CD4-positive, alpha-beta T cell treated with Interleukin-15 for 1 hour (primary cell): Measurements from ENCODE around the gene CNIH3.

Source experiments
- DNase-seq: peaks from one replicate; pipeline ENCODE4 v3.0.0-alpha.2; 2020

Gene CNIH3

DNA sequence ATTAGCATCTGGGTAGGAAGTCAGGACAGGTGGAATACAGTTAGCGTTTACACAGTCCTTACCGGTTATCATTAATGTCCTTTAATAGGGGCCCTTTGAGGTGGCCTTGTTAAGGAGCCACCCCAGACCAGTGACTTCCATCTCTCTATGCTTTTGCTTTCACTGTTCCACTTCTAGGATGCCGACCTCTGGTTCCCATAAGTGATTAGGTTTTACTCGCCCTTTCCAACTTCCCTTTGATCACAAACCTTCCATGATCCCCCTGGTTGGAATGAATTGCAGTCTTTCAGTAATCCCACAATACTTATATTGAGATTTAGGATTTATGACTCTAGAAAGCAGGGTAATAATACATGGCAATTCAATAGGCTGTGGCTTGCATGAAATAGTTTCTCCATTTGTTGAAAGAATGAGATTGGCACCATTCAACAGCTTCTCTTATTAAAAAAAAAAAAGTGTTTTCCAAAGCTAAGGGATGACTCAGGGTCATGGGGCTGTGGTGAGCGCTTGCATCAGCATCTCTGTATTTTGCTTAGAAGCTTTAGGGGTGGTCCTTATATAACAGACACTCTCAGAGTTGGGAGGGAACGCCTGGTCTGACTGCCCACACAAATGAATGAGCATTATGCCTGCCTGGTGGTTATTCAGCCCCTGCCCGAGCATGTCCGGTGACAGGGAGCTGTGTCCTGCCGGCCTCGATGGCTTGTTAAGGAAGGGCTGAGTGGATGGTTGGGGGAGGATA, 110.5 kb downstream of the CNIH3 start:
- no peak for DNase-seq

DNA sequence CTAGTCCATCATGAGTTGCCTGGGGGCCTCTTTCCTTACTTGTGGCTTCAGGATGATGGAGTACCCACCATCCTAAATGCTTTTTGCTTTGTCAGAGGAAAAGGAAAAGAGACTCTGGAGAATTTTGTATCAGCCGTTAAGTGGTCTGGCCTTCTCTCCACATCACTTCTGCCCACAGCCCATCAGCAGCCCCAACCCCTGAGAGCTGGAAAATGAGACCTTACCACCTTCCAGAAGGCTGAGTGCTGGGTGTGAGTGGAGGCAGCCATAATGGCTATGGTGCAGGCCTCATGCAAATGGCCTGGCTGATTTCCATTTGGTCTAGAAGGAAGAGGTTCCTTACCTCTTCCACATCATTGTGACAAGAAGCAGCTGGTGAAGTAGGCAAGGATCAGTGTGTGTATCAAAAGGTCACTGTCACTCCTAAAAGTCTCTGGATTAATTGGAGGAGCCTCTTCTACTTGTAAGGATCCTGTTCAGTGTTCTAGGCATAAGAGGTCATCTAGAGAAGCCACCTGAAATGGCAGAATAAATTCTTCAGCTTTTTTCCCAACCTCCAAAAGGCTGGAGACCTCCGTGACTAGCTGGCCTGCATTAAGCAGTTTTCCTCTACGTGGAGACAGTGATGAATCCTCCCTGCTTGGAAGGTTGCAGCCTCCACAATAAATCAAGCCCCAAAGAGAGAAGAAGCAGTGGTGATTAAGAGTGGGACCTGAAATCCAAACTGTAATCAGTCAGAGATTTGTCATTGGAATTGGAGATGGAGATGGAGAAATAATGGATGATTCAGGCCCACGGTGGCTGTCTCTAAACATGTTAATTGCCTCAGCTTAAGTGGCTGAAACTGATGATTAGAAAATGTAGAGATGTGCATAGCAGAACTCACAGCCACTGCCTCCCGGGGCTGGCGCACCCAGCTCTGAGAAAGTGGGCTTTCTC, 111.5 kb downstream of the CNIH3 start:
- no peak for DNase-seq

DNA sequence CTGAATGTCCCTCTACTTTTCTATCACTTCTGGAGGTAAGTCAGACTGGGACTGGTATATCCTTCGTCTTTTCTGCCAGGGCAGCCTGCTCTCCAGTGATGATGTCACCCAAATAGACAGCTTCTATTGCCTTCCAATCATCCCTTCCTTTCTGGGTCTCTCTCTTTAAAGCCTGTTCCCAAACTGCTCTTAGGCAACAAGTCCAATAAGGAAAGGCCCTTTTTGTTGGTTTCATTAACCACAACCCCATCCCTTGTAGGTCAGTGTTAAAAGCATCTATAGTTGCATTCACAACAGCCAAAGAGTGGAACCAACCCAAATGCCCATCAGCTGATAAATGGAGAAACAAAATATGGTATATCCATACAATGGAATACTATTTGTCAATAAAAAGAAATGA, 114.4 kb downstream of the CNIH3 start:
- no peak for DNase-seq

DNA sequence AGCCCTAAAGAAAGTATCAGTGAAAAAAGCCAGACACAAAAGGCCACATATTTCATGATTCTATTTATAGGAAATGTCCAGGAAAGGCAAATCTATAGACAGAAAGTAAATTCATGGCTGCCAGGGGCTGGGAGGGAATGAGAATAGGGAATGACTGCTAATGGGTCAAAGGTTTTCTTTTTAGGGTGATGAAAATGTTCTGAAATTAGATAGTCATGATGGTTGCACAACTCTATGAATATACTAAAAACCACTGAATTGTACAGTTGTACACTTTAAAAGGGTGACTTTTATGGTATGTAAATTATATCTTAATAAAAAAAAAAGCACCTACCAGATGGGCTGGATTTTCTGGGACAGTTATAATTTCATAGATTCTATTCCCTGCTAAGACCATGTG, 114.8 kb downstream of the CNIH3 start:
- DNase-seq = no peak

DNA sequence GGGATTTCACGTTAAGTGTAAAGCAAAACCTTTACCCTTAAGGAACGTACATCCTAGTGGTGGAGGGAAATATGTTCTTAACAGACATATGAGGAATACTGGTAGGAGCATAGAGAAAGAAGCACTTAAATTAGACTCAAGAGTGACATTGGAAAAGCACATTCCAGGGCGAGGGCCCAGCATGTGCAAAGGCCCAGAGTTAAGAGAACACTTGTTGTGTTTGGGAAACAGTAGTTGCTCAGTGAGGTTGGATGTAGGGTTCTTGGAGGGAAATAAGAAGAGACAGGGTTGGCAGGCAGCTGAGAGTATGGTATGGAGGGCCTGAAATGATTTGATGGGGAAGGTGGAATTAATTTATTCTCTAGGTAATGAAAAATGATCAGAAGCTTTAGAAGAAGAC, 115.5 kb downstream of the CNIH3 start:
- no peak for DNase-seq

DNA sequence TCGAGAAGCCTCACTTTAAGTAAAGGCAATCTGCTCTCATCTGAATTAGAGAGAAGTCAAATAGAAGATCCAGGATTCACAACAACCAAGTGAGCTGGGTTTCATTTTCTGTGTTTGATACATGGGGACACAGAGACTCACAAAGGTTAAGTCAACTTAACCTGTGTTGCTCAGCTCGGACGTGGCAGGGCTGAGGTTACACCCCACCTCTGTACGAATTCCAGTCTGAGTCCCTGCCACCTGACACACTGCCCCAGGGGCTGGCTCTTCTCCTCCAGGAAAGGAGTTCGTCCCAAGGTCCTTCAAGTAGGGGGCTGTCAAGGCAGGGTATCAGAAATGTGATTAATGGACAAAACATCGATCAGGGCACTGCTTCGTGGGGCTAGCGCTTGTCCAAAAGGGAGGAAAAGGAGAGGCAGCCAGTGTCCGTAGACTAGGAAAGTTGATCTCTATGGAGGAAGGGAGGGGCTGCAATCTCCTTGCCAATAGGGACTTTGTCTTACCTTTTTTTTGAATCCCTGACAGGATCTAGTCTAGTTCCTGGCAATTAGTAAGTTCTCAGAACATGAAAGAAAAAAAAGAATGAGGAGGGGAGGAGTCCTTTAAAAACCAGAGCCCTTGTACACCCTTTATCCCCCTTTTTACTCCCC, 116.4 kb downstream of the CNIH3 start:
- no peak for DNase-seq

DNA sequence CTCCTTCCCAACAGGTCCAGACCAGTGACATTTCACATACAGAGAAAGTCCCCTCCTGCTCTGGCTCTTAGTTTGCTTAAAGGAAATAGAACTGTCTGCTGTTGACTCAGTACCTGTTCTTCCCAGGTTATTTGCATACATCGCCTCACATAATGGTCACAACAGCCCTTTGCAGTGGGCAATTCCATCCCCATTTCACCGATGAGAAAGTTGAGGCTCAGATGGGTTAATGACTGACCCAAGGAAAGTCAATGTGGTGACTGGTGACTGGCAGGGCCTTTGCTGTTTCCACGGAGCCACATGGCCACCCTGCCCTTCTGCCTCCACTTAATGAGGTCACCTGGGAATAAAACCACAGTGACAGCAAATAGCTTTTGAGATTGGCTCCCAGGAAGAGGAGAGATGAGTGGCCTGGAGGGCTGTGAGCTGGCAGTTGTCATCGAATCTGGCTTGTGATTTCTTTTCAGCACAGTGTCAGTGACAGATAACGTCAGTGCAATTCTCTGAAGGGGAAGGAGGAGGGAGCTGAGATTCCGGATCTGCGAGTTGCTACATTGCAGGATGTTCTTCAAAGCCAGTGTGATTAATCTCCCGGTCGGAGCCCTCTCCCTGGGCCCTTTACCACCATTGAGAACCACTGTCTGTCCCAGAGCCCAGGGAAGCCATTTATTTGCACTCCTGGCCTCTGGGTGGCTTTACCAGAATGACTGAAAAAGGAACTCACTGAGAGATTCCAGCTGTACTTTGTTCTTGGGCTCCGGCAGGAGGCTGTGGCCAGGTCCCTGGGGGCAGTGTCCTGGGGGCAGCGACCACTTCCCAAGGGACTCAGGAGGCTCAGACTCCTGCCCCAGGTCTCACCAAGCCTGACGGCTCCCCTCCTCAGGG, 117.2 kb downstream of the CNIH3 start:
- DNase-seq = no peak

DNA sequence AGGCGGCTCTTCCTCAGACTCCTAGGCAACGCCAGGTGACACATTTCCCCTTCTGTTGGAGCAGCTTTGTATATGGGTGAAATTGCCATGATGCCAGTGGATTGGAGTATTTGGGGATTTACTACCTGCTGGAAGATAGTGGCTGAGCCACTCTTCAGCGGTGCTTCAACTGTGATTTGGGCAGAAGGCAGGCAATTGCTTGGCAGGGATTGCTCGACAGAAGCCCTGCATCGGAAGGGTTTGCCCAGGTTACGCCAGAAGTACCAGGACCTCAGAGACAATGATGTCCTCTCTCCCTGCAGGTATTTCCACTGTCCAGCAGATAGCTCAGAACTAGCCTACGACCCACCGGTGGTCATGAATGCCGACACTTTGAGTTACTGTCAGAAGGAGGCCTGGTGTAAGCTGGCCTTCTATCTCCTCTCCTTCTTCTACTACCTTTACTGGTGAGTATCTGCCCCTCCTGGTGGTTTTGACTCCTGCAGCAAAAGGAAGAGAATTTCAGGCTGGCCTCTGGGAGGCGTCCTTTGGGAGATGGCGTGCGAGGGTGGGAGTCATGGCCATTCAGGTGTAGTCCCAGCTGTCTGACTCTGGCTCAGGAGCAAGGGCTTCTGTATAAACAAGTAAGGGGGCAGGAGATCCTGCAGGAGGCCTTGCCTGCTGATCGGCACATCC, 118.3 kb downstream of the CNIH3 start:
- no peak for DNase-seq

DNA sequence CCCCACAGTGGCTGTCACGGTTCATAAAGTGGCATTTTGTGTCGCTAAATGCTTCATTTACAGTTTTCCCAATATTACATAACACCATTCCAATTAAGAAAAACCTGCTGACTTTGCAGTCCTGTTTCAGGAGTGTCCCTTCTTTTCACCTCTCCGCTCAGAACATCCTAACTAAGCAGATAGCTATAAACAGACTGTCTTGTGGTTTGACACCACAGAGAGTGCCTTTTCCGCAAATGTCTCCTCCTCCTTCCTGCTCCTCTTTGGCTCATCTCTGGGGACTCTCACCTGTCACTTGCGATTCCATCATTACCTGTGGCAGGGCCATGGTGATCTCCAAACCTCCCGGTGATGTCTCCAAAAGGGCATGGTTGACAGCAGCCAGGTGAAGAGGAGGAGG, 119.0 kb downstream of the CNIH3 start:
- no peak for DNase-seq

DNA sequence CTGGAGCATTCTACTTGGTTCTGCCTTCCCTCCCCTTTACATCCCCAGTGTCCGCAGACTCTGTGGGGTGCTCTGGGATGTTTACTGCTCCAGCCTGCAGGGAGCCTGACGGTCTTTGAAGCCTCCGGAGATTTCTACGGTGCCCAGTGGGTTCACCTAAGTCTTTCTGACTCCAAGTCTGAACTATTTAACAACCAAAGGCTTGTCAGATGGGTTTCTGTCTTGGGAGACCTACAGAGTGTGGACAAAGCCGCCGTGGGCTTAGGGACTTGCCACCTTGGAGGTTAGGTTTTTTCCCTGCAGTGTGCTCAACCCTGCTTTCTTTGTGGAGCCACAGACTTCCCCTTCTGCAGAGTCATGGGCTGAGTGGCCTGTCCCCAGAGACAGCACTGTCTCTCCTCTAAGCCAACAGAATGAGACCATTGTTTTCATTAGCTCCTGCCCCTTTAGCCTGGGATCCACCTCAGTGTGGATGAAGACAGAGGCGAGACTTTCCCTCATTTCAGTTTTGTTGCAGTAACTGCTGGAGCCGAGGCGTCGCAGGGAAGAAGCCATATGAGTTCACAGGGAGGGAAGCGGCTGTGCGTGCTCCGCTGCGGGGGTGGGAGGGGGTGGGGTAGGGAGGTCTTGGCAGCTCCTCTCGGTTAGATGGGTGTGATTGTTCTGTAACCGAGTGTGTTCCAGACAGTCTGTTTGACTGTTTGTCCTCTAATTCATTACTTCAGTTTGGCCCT, 120.7 kb downstream of the CNIH3 start:
- DNase-seq = no peak

DNA sequence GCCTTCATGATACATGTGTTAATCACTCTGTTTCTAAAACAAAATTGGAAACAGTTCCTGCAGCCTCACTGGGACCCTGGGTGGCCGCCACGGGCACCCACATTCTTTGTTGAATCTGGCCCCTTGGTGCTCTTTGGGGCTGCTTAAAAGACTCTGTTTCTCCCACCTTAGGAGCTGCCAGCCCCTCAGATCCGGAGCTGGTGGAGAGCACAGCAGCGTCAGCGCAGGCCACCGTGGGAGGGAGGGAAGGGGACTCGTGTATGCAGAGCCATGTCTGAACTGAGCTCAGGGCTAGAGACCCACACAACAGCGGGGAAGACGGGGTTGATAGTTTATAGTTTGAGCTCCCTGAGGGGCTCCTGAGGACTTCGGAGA, 121.2 kb downstream of the CNIH3 start:
- DNase-seq = no peak

DNA sequence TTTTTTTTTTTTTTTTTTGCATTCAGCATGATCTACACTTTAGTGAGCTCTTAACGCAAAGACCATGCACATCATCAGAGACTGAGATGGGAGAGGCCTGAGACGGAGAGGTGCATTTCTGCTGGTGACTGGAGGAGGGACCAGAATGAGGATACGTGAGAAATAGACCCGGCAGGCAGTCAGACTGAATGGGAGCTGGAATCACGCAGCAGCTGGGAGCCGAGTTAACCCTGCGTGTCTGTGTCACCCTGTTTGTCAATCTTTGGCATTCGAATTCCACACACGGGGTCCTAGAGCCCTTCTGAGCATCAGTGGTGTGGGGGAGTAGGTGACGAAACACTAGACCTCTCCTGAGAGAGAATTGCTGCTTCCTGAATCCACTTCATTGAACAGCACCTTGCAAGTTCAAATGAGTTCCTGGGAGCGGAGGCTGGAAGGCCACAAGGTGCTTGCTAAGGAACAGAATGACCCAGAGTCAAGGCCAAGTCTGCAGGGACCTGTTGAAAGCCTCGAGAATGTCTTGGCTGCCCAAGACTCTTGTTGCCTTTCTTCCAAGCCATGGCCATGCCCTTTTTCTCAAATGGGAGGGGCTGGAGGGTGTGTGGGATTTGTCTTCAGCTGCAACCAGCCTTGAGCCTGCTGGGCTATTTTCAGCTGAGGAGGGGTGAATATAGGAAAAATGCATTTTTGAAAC, 123.3 kb downstream of the CNIH3 start:
- DNase-seq = no peak

DNA sequence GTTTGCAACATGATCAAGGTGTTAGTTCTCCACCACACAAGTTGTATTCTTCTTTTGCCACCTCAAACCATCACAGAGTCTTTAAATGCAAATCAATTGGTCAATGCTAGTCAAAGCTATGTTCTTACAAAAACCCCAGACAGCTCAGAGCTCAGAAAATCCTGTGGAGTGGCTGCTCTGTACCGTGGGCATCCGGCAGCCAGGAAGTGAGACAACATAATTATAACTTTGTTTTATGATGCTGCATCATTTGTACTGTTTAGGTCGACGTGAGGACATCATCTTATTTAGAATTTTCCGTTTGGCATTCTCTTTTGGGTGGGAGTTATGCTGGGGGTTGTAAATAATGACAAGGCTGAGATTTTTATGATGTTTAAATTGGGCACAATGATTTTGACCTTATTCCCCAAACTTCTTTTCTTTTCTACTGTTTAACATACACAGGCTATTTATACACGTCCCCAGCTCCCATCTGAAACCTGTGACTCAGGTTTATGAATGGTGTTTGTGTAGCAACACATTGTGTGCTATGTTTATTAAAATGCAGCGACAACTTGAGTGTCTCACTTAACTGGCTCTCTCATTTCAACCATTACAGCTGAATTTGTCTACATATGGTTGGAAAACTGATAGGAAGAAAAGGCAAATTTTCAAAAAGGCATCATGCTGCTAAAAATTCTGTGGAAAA, 124.0 kb downstream of the CNIH3 start:
- DNase-seq = no peak

DNA sequence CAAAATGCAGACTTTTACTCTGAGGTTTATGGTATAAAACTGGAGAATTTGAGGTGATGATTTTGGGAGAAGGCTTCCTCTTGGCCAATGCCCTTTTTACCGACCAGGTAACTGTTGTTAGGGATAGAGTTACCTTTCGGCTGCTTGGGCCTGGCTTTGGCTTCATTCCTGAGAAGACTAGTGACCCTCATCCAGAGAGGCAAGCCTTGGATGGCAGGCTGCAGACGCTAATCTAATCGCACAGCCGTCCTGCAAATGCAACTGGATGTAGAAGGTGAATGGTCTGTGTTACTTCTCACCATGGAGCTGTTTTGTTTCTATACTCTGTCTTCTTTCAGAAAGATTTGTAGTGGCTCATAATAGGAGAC, 124.6 kb downstream of the CNIH3 start:
- no peak for DNase-seq

DNA sequence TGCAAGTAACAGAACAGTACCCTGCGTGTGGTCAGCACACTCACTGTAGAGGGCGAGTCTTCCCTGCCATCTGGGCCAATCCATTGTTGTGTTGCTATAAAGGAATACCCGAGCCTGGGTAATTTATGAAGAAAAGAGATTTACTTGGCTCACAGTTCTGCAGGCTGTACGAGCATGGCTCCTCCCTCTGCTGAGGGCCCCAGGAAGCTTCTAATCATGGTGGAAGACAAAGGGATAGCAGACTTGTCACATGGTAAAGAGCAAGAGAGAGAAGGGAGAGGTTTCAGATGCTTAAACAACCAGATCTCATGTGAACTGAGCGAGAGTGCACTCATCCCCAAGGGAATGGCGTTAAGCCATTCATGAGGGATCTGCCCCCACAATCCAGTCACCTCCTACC, 126.2 kb downstream of the CNIH3 start:
- DNase-seq = no peak

DNA sequence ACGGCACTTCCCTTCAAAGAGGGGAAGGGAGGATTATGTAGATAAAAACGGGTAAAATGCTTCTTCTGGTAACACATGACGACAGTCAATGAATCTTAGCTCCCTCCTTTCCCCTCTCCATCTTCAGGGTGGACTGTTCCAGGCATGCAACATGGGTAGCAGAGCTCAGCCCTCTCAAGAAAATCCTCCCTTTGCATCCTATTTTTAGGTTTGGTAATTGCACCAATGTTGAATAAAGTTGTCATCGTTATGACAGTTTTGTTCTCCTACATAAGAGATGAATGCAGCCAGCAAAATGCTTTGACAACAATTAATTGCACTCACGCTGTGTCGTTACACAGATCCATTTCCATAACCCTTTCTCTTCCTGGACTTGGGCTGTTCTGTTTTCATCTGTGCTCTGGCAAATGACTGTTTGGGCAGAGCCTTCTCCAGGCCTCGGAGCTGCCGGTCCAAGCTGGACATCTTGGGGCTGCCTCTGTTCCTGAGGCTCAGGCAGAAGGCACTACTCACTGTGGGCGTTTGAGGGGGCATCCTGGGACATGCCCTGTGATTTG, 127.6 kb downstream of the CNIH3 start:
- no peak for DNase-seq

DNA sequence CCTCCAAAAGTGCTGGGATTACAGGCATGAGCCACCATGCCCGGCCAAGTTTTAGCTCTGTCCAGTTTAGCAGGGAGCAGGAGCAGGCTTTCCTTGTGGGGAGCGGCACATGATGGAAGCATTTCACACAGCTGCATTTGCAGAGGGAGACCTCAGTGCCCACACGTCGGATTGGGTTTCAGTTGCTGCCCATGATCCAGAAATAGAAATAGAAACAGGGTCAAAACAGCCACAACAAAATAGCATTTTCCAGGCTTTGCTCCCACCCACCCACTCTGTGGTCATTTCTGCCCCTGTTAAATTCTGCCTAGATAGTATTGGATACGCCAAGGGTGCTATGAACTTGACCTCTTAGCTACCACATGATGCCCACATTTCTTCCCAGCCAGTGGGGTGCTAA, 128.4 kb downstream of the CNIH3 start:
- no peak for DNase-seq

DNA sequence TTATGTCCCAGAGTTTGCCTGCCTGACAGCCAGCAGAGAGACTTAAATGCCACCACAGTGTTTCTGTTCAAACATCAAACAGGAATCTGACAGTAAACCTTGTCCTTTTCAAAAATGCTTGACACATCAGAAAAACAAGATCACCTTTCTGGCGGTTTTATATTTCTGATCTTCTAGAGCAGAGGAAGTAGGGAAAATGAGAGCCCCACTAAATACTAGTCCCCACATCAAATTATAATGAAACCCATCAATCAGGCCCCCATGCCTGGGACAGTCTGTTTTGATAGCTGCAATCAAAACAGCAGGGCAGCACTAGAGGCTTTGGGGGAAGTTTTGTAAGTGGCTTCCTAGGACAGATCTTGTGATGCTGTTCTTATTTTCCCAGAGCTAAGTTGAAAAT, 129.3 kb downstream of the CNIH3 start:
- no peak for DNase-seq

DNA sequence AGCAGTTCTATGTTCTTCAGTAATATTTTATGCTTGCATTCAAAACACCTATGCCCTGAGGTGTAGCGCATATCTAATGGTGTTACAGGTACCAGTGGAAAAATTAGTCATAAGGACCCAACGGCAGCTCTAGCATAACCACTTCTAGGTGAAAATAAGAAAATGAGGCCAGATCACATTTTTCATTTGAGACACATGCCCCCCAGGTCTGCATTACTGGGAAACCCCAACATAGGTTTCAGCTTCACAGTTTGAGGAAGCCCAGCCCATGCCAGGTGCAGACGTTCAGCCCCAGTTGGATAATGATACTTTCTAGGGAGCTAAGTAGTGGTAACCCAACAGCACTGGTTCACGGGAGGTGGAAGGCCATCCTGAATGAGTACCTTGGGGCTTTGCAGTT, 129.8 kb downstream of the CNIH3 start:
- DNase-seq = no peak

DNA sequence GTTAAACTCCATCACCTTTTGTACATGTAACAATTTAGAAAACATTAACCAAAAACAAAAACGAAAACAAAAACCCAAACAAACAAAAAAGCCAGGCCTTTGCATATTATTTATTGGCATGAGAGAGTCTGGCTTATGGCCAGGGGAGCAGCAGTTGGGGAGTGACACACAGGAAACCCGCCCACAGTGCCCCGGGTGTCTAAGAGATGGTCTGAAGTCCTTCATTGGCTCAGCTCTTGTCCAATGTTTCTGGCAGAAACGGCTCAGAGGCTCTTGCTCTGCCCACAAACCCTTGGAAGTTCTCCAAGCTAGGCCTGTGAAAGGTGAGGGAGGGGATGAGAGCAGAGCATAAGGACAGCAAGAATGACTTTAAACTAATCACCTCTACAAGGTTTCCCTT, 131.5 kb downstream of the CNIH3 start:
- no peak for DNase-seq
